KMS-11 (cell line): ENCODE measurements around the gene ANKRD33B.

Source experiments
- H2AFZ ChIP-seq: fragments of 200-600 bp; sonication (generic); 2 replicates; pipeline ENCODE4 v1.6.1; 2016; ENCODE audit warnings: antibody characterized with exemption, mixed run types, low read depth
- H3K27ac ChIP-seq: fragments of 200-600 bp; sonication (generic); 2 replicates; pipeline ENCODE4 v1.6.1; 2016; ENCODE audit warnings: mild to moderate bottlenecking, mixed run types
- H3K27me3 ChIP-seq: fragments of 200-600 bp; sonication (generic); 2 replicates; pipeline ENCODE4 v1.6.1; 2017; ENCODE audit warnings: mild to moderate bottlenecking, low read depth, mixed run types, moderate library complexity; ENCODE audit not compliant: insufficient read depth
- H3K36me3 ChIP-seq: fragments of 200-600 bp; sonication (generic); 2 replicates; pipeline ENCODE4 v1.6.1; 2017; ENCODE audit warnings: mild to moderate bottlenecking, mixed run types; ENCODE audit not compliant: insufficient read depth
- H3K4me1 ChIP-seq: fragments of 200-600 bp; sonication (generic); 2 replicates; pipeline ENCODE4 v1.6.1; 2016; ENCODE audit warnings: mild to moderate bottlenecking, low read depth, mixed run types; ENCODE audit not compliant: poor library complexity, severe bottlenecking
- H3K4me2 ChIP-seq: fragments of 200-600 bp; sonication (generic); 2 replicates; pipeline ENCODE4 v1.7.0; 2016; ENCODE audit warnings: mild to moderate bottlenecking, mixed run types
- H3K4me3 ChIP-seq: fragments of 200-600 bp; sonication (generic); IDR thresholded peaks from 2 replicates; pipeline ENCODE4 v1.6.1; 2017; ENCODE audit warnings: low read depth, low read length, mixed read lengths; ENCODE audit not compliant: insufficient read depth
- H3K79me2 ChIP-seq: fragments of 200-600 bp; sonication (generic); 2 replicates; pipeline ENCODE4 v1.6.1; 2016; ENCODE audit warnings: low read depth, mixed run types; ENCODE audit not compliant: insufficient read depth
- H3K9ac ChIP-seq: fragments of 200-600 bp; sonication (generic); 2 replicates; pipeline ENCODE4 v1.6.1; 2016; ENCODE audit warnings: mild to moderate bottlenecking, mixed run types
- H4K20me1 ChIP-seq: fragments of 200-600 bp; sonication (generic); 2 replicates; pipeline ENCODE4 v1.6.1; 2016; ENCODE audit warnings: mild to moderate bottlenecking, mixed run types; ENCODE audit not compliant: insufficient read depth
- CTCF ChIP-seq: fragments of 200-600 bp; sonication (generic); conservative IDR thresholded peaks from 2 replicates; pipeline ENCODE4 v1.6.1; 2017; ENCODE audit warnings: low read depth, mild to moderate bottlenecking, antibody characterized with exemption, low read length, moderate library complexity, mixed read lengths

The ANKRD33B gene

GRCh38 chr5:10626473-10627013 is 62.7 kb downstream of the ANKRD33B start:
- Histone ChIP-seq H2AFZ (no peak overlapping the region), H4K20me1 (no peaks in the 10 kb centered on the region), H3K9ac (no peak overlapping the region), H3K79me2 (no peaks in the 10 kb centered on the region), H3K4me3 (no peak overlapping the region), H3K27ac (no peak overlapping the region; the same call in 1 of the 2 replicates), H3K4me1 (peaks cover 11% of the 10 kb centered on the region), H3K4me2 (no peak overlapping the region), H3K36me3 (no peaks in the 10 kb centered on the region), H3K27me3 (no peaks in the 10 kb centered on the region)
- TF ChIP-seq CTCF = no peak

GRCh38 chr5:10627160-10627701 is 63.4 kb downstream of the ANKRD33B start:
- H3K79me2 ChIP-seq = no peaks in the 10 kb centered on the region
- H3K4me1 ChIP-seq = peaks cover 11% of the 10 kb centered on the region
- peak overlapping the region; percentile 43 for H3K9ac ChIP-seq
- H3K36me3 ChIP-seq = no peaks in the 10 kb centered on the region
- H3K27ac ChIP-seq = peak overlapping the region; percentile 16; the same call in 1 of the 2 replicates
- no peaks in the 10 kb centered on the region for H3K27me3 ChIP-seq
- peak overlapping the region; percentile 73 for H3K4me2 ChIP-seq
- no peak overlapping the region for H3K4me3 ChIP-seq
- no peaks in the 10 kb centered on the region for H4K20me1 ChIP-seq
- H2AFZ ChIP-seq = peak overlapping the region; percentile 36
- no peak for TF ChIP-seq CTCF

- Histone ChIP-seq H3K4me2 (no peak overlapping the region), H4K20me1 (no peaks in the 10 kb centered on the region), H3K36me3 (no peaks in the 10 kb centered on the region), H3K27me3 (no peaks in the 10 kb centered on the region), H3K4me1 (peaks cover 11% of the 10 kb centered on the region), H3K9ac (no peak overlapping the region), H3K27ac (no peak overlapping the region), H3K4me3 (no peak overlapping the region), H3K79me2 (no peaks in the 10 kb centered on the region), H2AFZ (no peak overlapping the region)
- TF ChIP-seq CTCF = no peak
Observed at GRCh38 chr5:10628601-10629000, 64.7 kb downstream of the ANKRD33B start.

- no peaks in the 10 kb centered on the region for H4K20me1 ChIP-seq
- H3K36me3 ChIP-seq = no peaks in the 10 kb centered on the region
- H3K79me2 ChIP-seq = no peaks in the 10 kb centered on the region
- H3K27me3 ChIP-seq = no peaks in the 10 kb centered on the region
- H3K4me1 ChIP-seq = peaks cover 11% of the 10 kb centered on the region
- TF ChIP-seq CTCF = no peak
- no peak overlapping the region for H3K4me3 ChIP-seq
- H3K4me2 ChIP-seq = no peak overlapping the region
- H3K27ac ChIP-seq = no peak overlapping the region
- no peak overlapping the region for H3K9ac ChIP-seq
- no peak overlapping the region for H2AFZ ChIP-seq
Observed at GRCh38 chr5:10629682-10630081, 65.8 kb downstream of the ANKRD33B start.
